ENCODE measurements around the gene MNS1.
"Not testable (repeated sequence)": the region's sequence is repeated elsewhere in the genome, so short reads cannot be mapped to it uniquely, and the experiment has no call there.

Gene MNS1

GRCh38 chr15:56464893-56465520 lies at the start of gene MNS1:
Gene MNS1 (minus strand): TSS chr15:56465137. CDS start chr15:56464972, 165 bp downstream.
- peak; percentile 50 for DNase-seq (ENCODE audit: low spot score)

GRCh38 chr15:56496635-56497034 lies 31.7 kb upstream of the MNS1 start:
- DNase-seq (ENCODE audit: low spot score): peak; percentile 36

GRCh38 chr15:56495533-56495932 lies 30.6 kb upstream of the MNS1 start:
- DNase-seq (ENCODE audit: low spot score): no peak

GRCh38 chr15:56495053-56495452 lies 30.1 kb upstream of the MNS1 start:
- no peak for DNase-seq (ENCODE audit: low spot score)

GRCh38 chr15:56492791-56493555 lies 28.0 kb upstream of the MNS1 start:
- no peak for DNase-seq (ENCODE audit: low spot score)

DNA sequence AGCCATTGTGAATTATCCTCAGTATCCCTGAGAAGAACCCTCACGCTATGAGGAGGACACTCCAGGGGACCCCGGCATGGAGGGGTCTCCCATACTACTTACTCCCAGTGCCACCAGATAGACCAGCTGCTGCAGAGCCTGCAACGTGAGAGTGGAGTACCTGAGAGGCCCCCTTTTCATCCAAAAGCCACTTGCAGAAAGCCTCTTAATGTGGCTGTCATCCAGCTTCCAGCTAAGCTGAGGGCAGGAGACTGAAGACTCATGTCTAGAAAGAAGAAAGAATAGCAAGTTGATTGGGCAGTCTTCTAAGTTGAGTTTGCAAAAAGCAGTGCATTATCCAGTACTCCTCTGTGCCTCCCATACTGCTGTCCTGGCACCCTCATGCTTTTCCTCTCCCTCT lies 27.3 kb upstream of the MNS1 start:
- no peak for DNase-seq (ENCODE audit: low spot score)

GRCh38 chr15:56491110-56491722 lies 26.3 kb upstream of the MNS1 start:
- peak; percentile 39 for DNase-seq (ENCODE audit: low spot score)

GRCh38 chr15:56490461-56490860 lies 25.5 kb upstream of the MNS1 start:
- DNase-seq (ENCODE audit: low spot score): no peak

GRCh38 chr15:56486206-56486605 lies 21.3 kb upstream of the MNS1 start:
- not testable (repeated sequence) for DNase-seq (ENCODE audit: low spot score)

DNA sequence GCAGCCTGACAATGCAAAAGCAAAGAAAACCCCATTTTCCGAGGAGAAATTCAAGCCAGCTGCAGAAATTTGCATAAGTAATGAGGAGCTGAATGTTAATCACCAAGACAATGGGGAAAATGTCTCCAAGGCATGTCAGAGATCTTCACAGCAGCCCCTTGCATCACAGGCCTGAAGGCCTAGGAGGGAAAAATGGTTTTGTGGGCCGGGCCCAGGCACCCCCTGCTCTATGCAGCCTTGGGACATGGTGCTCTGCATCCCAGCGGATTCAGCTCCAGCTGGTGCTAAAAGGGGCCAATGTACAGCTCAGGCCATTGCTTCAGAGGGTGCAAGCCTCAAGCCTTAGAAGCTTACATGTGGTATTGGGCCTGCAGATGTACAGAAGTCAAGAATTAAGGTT lies 20.5 kb upstream of the MNS1 start:
- not testable (repeated sequence) for DNase-seq (ENCODE audit: low spot score)

- no peak for DNase-seq (ENCODE audit: low spot score)
Observed at GRCh38 chr15:56484287-56484686, 19.4 kb upstream of the MNS1 start.

DNA sequence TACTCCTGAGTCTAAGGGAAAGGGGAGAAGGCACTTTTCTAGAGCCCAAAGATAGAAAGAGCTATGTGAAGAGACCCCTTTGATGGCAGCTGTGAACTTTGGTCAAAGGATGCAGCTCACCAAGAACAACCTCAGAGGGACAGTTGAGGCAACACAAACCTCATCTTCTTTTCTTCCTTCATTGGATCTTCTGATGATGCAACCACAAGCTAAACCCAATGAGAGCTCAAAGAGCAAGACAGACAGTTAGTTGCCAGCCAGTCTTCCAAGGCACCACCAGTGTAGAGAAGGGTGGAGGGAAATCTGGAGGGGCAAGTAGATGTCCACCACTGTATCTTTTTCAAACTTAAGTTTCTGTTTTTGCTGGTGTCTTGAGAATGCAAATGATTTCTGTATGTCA lies 10.4 kb upstream of the MNS1 start:
- DNase-seq (ENCODE audit: low spot score): no peak

DNA sequence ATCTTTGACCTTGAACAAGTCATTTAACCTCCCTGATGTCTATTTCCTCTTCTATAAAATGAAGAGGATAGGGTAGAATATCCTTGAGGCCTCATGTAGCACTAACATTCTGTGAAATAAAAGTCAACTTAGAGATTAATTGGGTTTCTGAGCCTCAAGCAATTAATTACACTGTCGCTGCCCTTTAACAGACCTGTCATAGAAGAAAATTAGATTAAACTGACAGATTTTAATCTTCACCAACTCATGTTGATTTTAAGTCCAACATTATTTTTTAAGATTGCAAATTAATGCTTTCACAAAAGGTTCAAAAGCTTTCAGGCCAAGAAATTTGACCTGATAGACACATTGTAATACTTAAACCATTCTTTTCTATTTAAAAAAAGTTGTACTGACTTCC lies 8.1 kb upstream of the MNS1 start:
- DNase-seq (ENCODE audit: low spot score): no peak

DNA sequence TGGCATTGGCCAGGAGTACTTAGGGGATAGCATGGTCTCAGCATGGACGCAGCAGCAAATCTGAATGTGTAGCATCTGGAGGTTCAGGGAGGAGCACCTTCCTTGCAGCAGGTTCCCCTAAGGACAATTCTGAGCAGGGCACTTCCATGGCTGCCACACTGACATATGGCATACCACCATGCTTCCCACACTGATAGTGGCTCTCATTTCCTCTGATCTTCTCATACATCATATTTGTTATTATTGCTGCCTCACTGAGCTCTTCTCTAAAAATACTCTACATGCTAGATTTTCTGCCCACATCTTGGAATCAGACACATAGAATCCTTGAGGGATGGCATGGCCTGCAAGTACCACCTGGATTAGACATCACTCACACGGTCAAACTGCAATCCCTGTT lies 7.3 kb upstream of the MNS1 start:
- no peak for DNase-seq (ENCODE audit: low spot score)

DNA sequence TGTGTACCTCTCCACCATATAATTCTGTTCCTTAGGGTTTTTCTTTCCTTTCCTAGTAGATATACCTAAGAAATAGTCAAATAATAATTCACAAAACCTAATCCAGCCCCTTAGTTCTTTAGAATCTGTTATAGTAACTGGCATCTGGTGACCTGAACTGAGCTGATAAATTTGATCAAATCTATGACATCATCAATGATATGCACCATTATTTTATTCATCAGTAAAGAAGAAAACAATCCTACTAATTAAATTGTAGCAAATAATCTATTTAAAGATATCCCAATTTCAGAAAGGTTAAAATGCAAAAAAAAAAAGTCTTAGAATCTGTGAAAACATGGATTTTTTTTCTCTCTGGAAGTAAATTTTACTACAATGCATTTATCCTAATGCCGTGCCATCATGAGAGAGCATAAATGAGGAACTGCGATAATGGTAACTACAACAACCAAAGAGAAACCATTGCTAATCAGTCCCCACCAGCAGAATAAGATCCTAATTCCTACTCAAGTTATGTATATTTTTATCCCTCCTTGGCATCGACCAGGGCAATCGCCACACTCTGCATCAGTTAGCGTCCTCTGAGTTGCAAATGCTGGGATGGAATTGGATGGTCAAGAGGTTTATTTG lies 6.6 kb upstream of the MNS1 start:
- no peak for DNase-seq (ENCODE audit: low spot score)

GRCh38 chr15:56469483-56469882 lies 4.5 kb upstream of the MNS1 start:
- no peak for DNase-seq (ENCODE audit: low spot score)

GRCh38 chr15:56468401-56468800 lies 3.5 kb upstream of the MNS1 start:
- DNase-seq (ENCODE audit: low spot score): peak; percentile 6

DNA sequence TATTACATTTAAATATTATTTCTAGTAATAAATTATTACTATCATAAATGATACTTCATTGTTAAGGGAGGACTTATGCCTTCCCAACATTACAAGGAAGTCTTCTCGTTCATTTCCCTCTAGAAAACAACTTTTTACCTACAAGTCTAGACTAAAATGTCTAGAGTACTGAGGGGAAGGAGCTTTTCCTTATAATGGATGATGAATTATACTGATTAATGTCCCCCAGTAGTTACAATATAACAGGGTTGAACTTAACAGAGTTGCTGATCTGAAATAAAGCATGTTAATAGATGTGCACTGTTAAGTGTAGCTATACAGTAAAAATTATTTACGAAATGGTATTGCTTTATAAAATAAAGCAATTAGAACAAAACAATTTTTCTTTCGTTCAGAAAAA lies 2.7 kb upstream of the MNS1 start:
- no peak for DNase-seq (ENCODE audit: low spot score)

GRCh38 chr15:56460947-56461346 lies 4.0 kb downstream of the MNS1 start:
- no peak for DNase-seq (ENCODE audit: low spot score)

- no peak for DNase-seq (ENCODE audit: low spot score)
Observed at GRCh38 chr15:56460071-56460470, 4.9 kb downstream of the MNS1 start.

DNA sequence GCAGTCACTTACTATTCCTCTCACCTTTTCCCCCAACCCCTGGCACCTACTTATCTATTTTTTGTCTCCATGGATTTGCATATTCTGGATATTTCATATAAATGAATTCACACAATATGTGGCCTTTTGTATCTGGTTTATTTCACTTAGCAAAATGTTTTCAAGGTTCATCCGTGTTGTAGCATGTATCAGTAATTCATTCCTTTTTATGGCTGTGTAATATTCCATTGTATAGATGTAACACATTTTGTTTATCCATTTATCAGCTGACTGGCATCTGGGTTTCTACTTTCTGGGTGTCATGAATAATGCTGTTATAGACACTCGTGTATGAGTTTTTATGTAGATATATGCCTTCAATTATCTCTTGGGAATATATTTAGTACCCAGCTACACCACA lies 5.8 kb downstream of the MNS1 start:
- DNase-seq (ENCODE audit: low spot score): no peak

GRCh38 chr15:56456229-56456628 lies 8.7 kb downstream of the MNS1 start:
- DNase-seq (ENCODE audit: low spot score): no peak

DNA sequence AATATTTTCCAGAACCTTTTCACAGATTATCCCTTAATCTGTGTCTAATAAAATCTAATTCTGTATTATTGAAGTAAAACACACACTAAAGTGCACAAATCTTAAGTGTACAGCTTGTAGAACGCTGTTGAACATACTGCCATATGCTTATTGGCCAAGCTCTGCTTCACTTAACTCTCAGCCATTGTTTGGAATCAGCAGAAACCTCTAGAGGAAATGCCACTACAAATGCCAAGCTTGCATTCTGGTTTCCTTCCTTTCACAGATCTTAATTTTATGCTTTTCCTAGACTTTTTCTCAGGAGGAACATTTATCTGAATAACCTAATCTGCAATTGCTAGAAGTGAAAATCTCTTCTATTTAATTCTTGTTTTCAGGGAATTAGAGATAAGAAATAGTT lies 10.1 kb downstream of the MNS1 start:
- DNase-seq (ENCODE audit: low spot score): no peak

Data from CD4-positive, alpha-beta T cell treated with Interleukin-15 for 4 hours (primary cell).